Rectal smooth muscle tissue (tissue), 1 donor: ENCODE data around the gene FRMD8.
A peak's percentile ranks its signal among the peaks of the same experiment; 100 is the strongest.

Source experiments
- H3K27ac ChIP-seq: one replicate; pipeline ENCODE4 v1.7.0; 2013; ENCODE audit warnings: low read depth, low read length, inconsistent platforms
- H3K27me3 ChIP-seq: one replicate; pipeline ENCODE4 v1.7.0; 2013; ENCODE audit warnings: low read length; ENCODE audit not compliant: control insufficient read depth, insufficient read depth
- H3K36me3 ChIP-seq: one replicate; pipeline ENCODE4 v1.7.0; 2013; ENCODE audit warnings: low read length; ENCODE audit not compliant: control insufficient read depth, insufficient read depth
- H3K4me1 ChIP-seq: one replicate; pipeline ENCODE4 v1.7.0; 2013; ENCODE audit warnings: low read length; ENCODE audit not compliant: control insufficient read depth, insufficient read depth
- H3K4me3 ChIP-seq: one replicate; pipeline ENCODE4 v1.7.0; 2013; ENCODE audit warnings: low read length
- H3K9ac ChIP-seq: one replicate; pipeline ENCODE4 v1.7.0; 2013; ENCODE audit warnings: low read length

Gene FRMD8

GRCh38 chr11:65427691-65428577 is 41.5 kb downstream of the FRMD8 start:
- Histone ChIP-seq H3K36me3 (peaks cover 36% of the 10 kb centered on the region), H3K9ac (peak overlapping the region; percentile 100), H3K27me3 (no peaks in the 10 kb centered on the region), H3K27ac (peak overlapping the region; percentile 100), H3K4me1 (peaks cover 48% of the 10 kb centered on the region), H3K4me3 (peak overlapping the region; percentile 99)

DNA sequence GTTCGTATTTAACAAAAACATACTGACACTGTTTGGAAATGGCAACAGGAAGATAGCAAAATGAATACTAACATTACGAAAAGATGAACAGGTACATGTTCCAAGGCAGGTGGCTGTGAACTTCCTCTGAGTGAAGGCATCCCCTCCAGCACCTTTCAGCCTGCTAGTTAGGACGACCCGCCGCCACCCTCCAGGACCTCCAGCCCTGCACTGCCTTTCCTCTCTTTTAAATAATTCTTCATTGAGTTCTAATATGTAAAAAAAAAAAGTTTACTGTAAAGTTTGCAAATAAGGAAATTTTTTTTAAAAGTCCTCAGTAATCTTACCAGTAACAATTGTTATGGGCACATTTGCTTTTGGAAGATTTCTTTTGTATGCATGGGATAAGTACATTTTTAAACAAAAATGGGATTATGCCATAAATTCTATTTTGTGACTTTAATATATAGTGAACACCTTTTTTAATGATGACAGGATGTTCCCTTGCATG is 42.2 kb downstream of the FRMD8 start:
- Histone ChIP-seq H3K4me1 (peaks cover 48% of the 10 kb centered on the region), H3K36me3 (peaks cover 29% of the 10 kb centered on the region), H3K4me3 (peak overlapping the region; percentile 99), H3K9ac (no peak overlapping the region), H3K27me3 (no peaks in the 10 kb centered on the region), H3K27ac (peak overlapping the region; percentile 100)

DNA sequence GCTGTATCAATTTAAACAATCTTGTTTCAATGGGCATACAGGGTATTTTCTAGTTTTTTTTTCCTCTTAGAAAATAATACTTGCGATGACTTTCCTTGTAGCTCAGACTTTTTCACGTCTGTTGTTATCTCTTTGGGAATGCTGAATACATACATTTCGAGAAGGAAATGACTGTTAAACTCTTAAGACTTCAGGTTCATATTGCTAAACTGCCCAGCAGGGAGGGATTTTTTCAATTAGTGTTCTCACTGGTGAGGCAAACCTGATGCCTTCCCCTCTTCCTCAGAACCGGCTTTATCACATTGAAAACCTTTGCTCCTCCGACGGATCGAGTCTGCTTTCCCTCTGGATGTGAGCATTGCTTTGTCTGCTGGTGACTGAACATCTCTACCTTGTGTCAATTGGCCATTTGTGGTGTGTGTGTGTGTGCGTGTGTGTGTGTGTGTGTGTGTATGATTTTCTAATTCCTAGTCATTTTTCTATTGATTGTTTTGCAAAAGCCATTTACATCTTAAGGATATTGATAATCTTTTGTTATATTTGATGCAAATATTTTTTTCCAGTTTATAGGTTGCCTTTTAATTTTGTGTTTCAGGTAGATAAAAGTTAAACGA is 42.7 kb downstream of the FRMD8 start:
- H3K4me1 ChIP-seq = peaks cover 51% of the 10 kb centered on the region
- H3K27me3 ChIP-seq = no peaks in the 10 kb centered on the region
- no peak overlapping the region for H3K9ac ChIP-seq
- H3K4me3 ChIP-seq = peak overlapping the region; percentile 40
- peak overlapping the region; percentile 100 for H3K27ac ChIP-seq
- peaks cover 27% of the 10 kb centered on the region for H3K36me3 ChIP-seq

DNA sequence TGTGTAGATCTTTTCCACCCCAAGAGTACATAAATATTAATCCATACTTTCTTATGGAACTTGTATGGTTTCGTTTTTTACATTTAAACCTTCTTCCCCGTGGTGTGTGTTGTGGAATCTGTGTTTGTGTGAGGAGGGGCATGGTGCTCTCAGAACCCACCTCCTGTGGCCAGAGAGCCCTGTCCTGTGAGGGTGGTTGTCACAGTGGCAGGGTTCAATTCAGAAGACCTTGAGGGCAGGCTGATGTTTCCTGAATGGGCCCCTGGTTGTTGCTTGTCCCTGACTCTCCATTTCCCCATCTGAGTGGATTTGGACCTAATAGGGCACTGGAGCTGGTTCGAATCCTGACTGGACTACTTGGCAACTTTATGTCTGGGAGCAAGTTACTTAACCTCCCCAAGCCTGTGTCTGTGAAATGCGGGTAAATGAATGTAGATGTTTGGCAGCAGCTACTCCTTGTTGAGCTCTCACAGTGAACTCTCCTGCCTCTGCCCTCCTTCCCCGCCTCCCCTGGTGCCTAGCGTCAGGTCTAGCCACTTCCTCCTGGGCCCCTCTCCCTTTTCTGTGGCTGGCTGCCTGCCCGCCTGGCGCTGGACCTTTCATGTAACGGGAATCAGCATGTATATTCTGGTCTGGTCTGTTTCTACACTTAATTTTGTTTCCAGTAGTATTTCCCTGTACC is 43.4 kb downstream of the FRMD8 start:
- Histone ChIP-seq H3K36me3 (peaks cover 27% of the 10 kb centered on the region), H3K27ac (peak overlapping the region; percentile 54)

GRCh38 chr11:65430406-65431217 is 44.2 kb downstream of the FRMD8 start:
- peak overlapping the region; percentile 25 for H3K9ac ChIP-seq
- H3K4me1 ChIP-seq = peaks cover 63% of the 10 kb centered on the region

More for the DNA sequence above, 43.4 kb downstream of the FRMD8 start:
- peaks cover 58% of the 10 kb centered on the region for H3K4me1 ChIP-seq
- H3K9ac ChIP-seq = no peak overlapping the region
- H3K4me3 ChIP-seq = peak overlapping the region; percentile 31
- no peaks in the 10 kb centered on the region for H3K27me3 ChIP-seq

DNA sequence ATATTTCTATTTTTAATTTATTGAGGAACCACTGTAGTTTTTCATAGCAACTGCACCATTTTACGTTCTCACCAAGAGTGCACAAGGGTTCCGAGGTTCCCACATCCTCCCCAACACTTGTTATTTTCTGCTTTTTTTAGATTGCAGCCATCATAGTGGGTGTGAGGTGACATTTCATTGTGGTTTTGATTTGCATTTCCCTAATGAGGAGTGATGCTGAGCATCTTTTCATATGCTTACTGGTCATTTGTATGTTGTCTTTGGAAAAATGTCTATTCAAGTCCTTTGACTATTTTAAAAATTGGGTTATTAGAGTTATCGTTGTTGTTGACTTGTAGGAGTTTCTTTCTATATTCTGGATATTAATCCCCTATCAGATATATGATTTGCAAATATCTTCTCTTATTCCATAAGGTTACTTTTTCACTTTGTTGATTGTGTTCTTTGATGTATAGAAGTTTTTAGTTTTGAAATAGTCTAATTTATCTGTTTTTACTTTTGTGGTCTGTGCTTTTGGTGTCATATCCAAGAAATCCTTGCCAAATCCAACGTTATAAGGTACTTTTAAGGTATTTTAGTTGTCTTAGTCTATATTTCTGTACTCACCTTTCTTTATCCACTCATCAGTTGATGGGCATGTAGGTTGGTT is 45.1 kb downstream of the FRMD8 start:
- Histone ChIP-seq H3K36me3 (peaks cover 28% of the 10 kb centered on the region), H3K27ac (no peak overlapping the region), H3K4me3 (peak overlapping the region; percentile 15)

More at GRCh38 chr11:65430406-65431217, 44.2 kb downstream of the FRMD8 start:
- H3K27ac ChIP-seq = peak overlapping the region; percentile 54
- no peaks in the 10 kb centered on the region for H3K27me3 ChIP-seq
- peaks cover 27% of the 10 kb centered on the region for H3K36me3 ChIP-seq
- peak overlapping the region; percentile 31 for H3K4me3 ChIP-seq

GRCh38 chr11:65432100-65432650 is 45.7 kb downstream of the FRMD8 start:
- Histone ChIP-seq H3K9ac (no peak overlapping the region), H3K27ac (no peak overlapping the region), H3K4me1 (peaks cover 61% of the 10 kb centered on the region), H3K4me3 (no peak overlapping the region), H3K27me3 (no peaks in the 10 kb centered on the region), H3K36me3 (peaks cover 24% of the 10 kb centered on the region)

More for the DNA sequence above, 45.1 kb downstream of the FRMD8 start:
- Histone ChIP-seq H3K4me1 (peaks cover 66% of the 10 kb centered on the region), H3K27me3 (no peaks in the 10 kb centered on the region), H3K9ac (no peak overlapping the region)

GRCh38 chr11:65432686-65433582 is 46.5 kb downstream of the FRMD8 start:
- Histone ChIP-seq H3K4me1 (peaks cover 56% of the 10 kb centered on the region), H3K4me3 (no peak overlapping the region), H3K36me3 (peaks cover 21% of the 10 kb centered on the region), H3K27me3 (no peaks in the 10 kb centered on the region), H3K27ac (no peak overlapping the region), H3K9ac (no peak overlapping the region)

DNA sequence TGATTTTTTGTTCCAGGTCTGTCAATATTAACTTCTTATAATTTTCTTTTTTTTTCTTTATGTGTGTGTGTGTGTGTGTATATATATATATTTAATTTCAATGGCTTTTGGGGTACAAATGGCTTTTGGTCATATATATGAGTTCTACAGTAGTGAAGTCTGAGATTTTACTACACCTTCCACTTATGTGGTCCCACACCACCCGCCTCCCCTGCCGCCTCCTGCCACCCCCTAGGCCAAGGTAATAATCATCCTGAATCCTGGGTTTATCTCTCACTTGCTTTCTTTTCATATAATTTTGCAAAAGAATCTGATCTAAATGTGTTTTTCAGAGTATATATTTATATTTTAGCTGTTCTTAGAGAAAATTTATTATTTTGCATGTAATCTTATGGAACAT is 47.2 kb downstream of the FRMD8 start:
- Histone ChIP-seq H3K4me1 (peaks cover 50% of the 10 kb centered on the region), H3K9ac (no peak overlapping the region), H3K4me3 (no peak overlapping the region), H3K36me3 (peaks cover 22% of the 10 kb centered on the region), H3K27ac (no peak overlapping the region), H3K27me3 (no peaks in the 10 kb centered on the region)

GRCh38 chr11:65434057-65434666 is 47.7 kb downstream of the FRMD8 start:
- Histone ChIP-seq H3K27me3 (no peaks in the 10 kb centered on the region), H3K27ac (no peak overlapping the region), H3K36me3 (peaks cover 22% of the 10 kb centered on the region), H3K9ac (no peak overlapping the region), H3K4me3 (no peak overlapping the region), H3K4me1 (peaks cover 45% of the 10 kb centered on the region)
